OCI-LY1 (cell line): ENCODE results near the gene LRCH1.

Experiments
- H2AFZ ChIP-seq: fragments of 200-600 bp; sonication (generic), shearing (Covaris generic); 2 replicates; pipeline ENCODE4 v1.6.0; 2014; ENCODE audit warnings: antibody characterized with exemption, mild to moderate bottlenecking, low read length
- H3F3A ChIP-seq: fragments of 200-600 bp; sonication (generic), shearing (Covaris generic); 2 replicates; pipeline ENCODE4 v1.6.0; 2014; ENCODE audit warnings: mild to moderate bottlenecking, antibody characterized with exemption, low read length, moderate library complexity; ENCODE audit not compliant: insufficient read depth
- H3K27ac ChIP-seq: fragments of 200-600 bp; sonication (generic); 2 replicates; pipeline ENCODE4 v1.5.1; 2014; ENCODE audit warnings: low read length, mixed run types, mild to moderate bottlenecking, low read depth; ENCODE audit not compliant: poor library complexity, severe bottlenecking
- H3K27me3 ChIP-seq: fragments of 200-600 bp; sonication (generic); 2 replicates; pipeline ENCODE4 v1.6.0; 2014; ENCODE audit warnings: antibody characterized with exemption, mild to moderate bottlenecking, low read length, moderate library complexity; ENCODE audit not compliant: insufficient read depth
- H3K36me3 ChIP-seq: fragments of 200-600 bp; sonication (generic); 2 replicates; pipeline ENCODE4 v1.6.1; 2014; ENCODE audit warnings: mild to moderate bottlenecking, antibody characterized with exemption, low read length, moderate library complexity, mixed read lengths; ENCODE audit not compliant: insufficient read depth
- H3K4me1 ChIP-seq: fragments of 200-600 bp; sonication (generic); 2 replicates; pipeline ENCODE4 v1.5.1; 2014; ENCODE audit warnings: mild to moderate bottlenecking, low read length, moderate library complexity; ENCODE audit not compliant: insufficient read depth, severe bottlenecking
- H3K4me2 ChIP-seq: fragments of 200-600 bp; sonication (generic), shearing (Covaris generic); 2 replicates; pipeline ENCODE4 v1.6.1; 2014; ENCODE audit warnings: low read length
- H3K4me3 ChIP-seq: fragments of 200-600 bp; sonication (generic); 2 replicates; pipeline ENCODE4 v1.5.1; 2014; ENCODE audit warnings: low read length, low read depth, mild to moderate bottlenecking, mixed read lengths; ENCODE audit not compliant: poor library complexity, severe bottlenecking
- H3K79me2 ChIP-seq: fragments of 200-600 bp; shearing (Covaris generic); 2 replicates; pipeline ENCODE4 v1.6.1; 2016; ENCODE audit warnings: mixed run types, low read length, mixed read lengths; ENCODE audit not compliant: insufficient read depth
- H3K9ac ChIP-seq: fragments of 200-600 bp; sonication (generic), shearing (Covaris generic); 2 replicates; pipeline ENCODE4 v1.6.1; 2014; ENCODE audit warnings: mild to moderate bottlenecking, low read length, mixed read lengths
- H3K9me2 ChIP-seq: fragments of 200-600 bp; sonication (generic), shearing (Covaris generic); 2 replicates; pipeline ENCODE4 v1.6.1; 2014; ENCODE audit warnings: low read depth, mild to moderate bottlenecking, low read length, mixed read lengths
- H3K9me3 ChIP-seq: fragments of 200-600 bp; shearing (Covaris generic); 2 replicates; pipeline ENCODE4 v1.6.1; 2014; ENCODE audit warnings: low read length, mixed read lengths
- H4K20me1 ChIP-seq: fragments of 200-600 bp; sonication (generic), shearing (Covaris generic); 2 replicates; pipeline ENCODE4 v1.6.0; 2016; ENCODE audit warnings: mild to moderate bottlenecking, low read length; ENCODE audit not compliant: insufficient read depth
- CTCF ChIP-seq: fragments of 200-600 bp; sonication (generic), shearing (Covaris generic); IDR thresholded peaks from 2 replicates; pipeline ENCODE4 v1.5.1; 2017; ENCODE audit warnings: mild to moderate bottlenecking, antibody characterized with exemption, low read length, moderate library complexity, mixed read lengths
- EZH2 ChIP-seq: fragments of 200-600 bp; sonication (generic), shearing (Covaris generic); IDR thresholded peaks from 2 replicates; pipeline ENCODE4 v1.8.0; 2017; ENCODE audit warnings: borderline replicate concordance, mixed run types, mild to moderate bottlenecking, antibody characterized with exemption, low read length, moderate library complexity, mixed read lengths

The LRCH1 gene

DNA sequence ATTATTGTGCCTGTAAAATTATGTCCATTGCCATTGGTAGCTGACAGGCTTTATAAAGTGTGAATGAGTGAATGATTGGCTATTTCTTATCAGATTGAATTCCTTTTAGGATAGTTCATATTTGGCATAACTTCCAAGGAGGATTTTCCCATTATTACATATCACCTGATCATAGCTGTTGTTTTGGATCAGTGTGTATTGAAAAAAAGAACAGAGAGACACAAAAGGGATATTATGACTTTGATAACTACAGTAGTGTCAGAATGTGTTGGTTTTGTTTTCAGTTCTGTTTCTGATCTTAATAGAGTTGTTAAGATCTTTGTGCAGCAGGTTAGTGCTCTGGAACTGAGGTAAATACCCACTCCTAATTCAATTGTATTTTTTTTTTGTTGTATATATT is 103.8 kb downstream of the LRCH1 start:
- H3K9me3 ChIP-seq, result no peaks in the 10 kb centered on the region
- H3K4me2 ChIP-seq, result no peak overlapping the region
- TF ChIP-seq EZH2 (no peak), CTCF (no peak)
- H2AFZ ChIP-seq, result no peak overlapping the region
- no peaks in the 10 kb centered on the region for H3K9me2 ChIP-seq
- H3K9ac ChIP-seq, result no peak overlapping the region
- H3K4me3 ChIP-seq, result no peak overlapping the region
- no peaks in the 10 kb centered on the region for H3K27me3 ChIP-seq
- H3K79me2 ChIP-seq, result no peaks in the 10 kb centered on the region
- H3K36me3 ChIP-seq, result no peaks in the 10 kb centered on the region
- no peaks in the 10 kb centered on the region for H3F3A ChIP-seq
- H4K20me1 ChIP-seq, result no peaks in the 10 kb centered on the region
- H3K4me1 ChIP-seq, result peaks cover 4% of the 10 kb centered on the region
- H3K27ac ChIP-seq, result no peak overlapping the region

GRCh38 chr13:46659413-46660065 is 106.6 kb downstream of the LRCH1 start:
- H3F3A ChIP-seq, result no peaks in the 10 kb centered on the region
- H2AFZ ChIP-seq, result no peak overlapping the region
- no peaks in the 10 kb centered on the region for H3K9me2 ChIP-seq
- no peak for TF ChIP-seq CTCF
- TF ChIP-seq EZH2, result no peak
- H3K9ac ChIP-seq, result no peak overlapping the region
- no peaks in the 10 kb centered on the region for H3K79me2 ChIP-seq
- no peak overlapping the region for H3K27ac ChIP-seq
- no peaks in the 10 kb centered on the region for H3K27me3 ChIP-seq
- H3K4me3 ChIP-seq, result no peak overlapping the region
- H4K20me1 ChIP-seq, result no peaks in the 10 kb centered on the region
- no peaks in the 10 kb centered on the region for H3K9me3 ChIP-seq
- no peak overlapping the region for H3K4me2 ChIP-seq
- peaks cover 20% of the 10 kb centered on the region for H3K4me1 ChIP-seq
- H3K36me3 ChIP-seq, result no peaks in the 10 kb centered on the region

- Histone ChIP-seq H3K79me2 (no peaks in the 10 kb centered on the region), H3K4me1 (peaks cover 19% of the 10 kb centered on the region), H3K4me3 (no peak overlapping the region), H3K27me3 (no peaks in the 10 kb centered on the region), H3F3A (no peaks in the 10 kb centered on the region), H2AFZ (no peak overlapping the region), H3K27ac (no peak overlapping the region), H4K20me1 (no peaks in the 10 kb centered on the region), H3K9ac (no peak overlapping the region), H3K9me2 (no peaks in the 10 kb centered on the region), H3K36me3 (no peaks in the 10 kb centered on the region), H3K9me3 (no peaks in the 10 kb centered on the region), H3K4me2 (no peak overlapping the region)
- TF ChIP-seq EZH2, result no peak
These were observed 107.4 kb downstream of the LRCH1 start for GRCh38 chr13:46660416-46660815.

DNA sequence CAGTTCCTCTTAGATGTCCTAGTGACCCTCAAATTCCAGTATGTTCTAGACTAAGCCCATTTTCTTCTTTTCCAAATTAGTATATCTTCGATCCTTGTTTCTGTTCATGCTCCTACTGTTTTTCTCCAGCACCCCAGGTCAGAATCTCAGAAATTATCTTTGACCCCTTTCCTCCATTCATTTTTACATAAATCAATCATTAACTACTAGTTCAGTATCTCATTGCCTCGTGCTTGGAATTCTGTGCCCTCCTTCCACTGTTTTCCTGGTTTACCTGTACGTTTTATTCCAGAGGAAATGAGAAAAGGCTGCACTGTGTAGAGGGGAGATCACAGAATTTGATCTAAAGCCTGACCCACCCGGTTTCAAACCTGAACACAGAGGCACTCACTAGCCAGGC is 107.9 kb downstream of the LRCH1 start:
- Histone ChIP-seq H3K27me3 (no peaks in the 10 kb centered on the region), H3K36me3 (no peaks in the 10 kb centered on the region), H2AFZ (no peak overlapping the region), H3K9ac (no peak overlapping the region), H4K20me1 (no peaks in the 10 kb centered on the region), H3K27ac (no peak overlapping the region), H3K4me1 (peaks cover 23% of the 10 kb centered on the region), H3F3A (no peaks in the 10 kb centered on the region), H3K9me2 (no peaks in the 10 kb centered on the region), H3K4me2 (no peak overlapping the region), H3K4me3 (no peak overlapping the region), H3K79me2 (no peaks in the 10 kb centered on the region), H3K9me3 (no peaks in the 10 kb centered on the region)
- no peak for TF ChIP-seq EZH2
- TF ChIP-seq CTCF, result no peak
